Hematopoietic multipotent progenitor cell treated with erythropoietin and hydrocortisone succinate and interleukin-3 and kit ligand, for 4 days (in vitro differentiated cells): ENCODE results near the gene MAGEA8.
"Not testable (repeated sequence)": the region's sequence is repeated elsewhere in the genome, so short reads cannot be mapped to it uniquely, and the experiment has no call there.

Experiments used
- DNase-seq: peaks from one replicate; pipeline ENCODE4 v3.0.0-alpha.2; 2015

The MAGEA8 gene, protein sequence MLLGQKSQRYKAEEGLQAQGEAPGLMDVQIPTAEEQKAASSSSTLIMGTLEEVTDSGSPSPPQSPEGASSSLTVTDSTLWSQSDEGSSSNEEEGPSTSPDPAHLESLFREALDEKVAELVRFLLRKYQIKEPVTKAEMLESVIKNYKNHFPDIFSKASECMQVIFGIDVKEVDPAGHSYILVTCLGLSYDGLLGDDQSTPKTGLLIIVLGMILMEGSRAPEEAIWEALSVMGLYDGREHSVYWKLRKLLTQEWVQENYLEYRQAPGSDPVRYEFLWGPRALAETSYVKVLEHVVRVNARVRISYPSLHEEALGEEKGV

DNA sequence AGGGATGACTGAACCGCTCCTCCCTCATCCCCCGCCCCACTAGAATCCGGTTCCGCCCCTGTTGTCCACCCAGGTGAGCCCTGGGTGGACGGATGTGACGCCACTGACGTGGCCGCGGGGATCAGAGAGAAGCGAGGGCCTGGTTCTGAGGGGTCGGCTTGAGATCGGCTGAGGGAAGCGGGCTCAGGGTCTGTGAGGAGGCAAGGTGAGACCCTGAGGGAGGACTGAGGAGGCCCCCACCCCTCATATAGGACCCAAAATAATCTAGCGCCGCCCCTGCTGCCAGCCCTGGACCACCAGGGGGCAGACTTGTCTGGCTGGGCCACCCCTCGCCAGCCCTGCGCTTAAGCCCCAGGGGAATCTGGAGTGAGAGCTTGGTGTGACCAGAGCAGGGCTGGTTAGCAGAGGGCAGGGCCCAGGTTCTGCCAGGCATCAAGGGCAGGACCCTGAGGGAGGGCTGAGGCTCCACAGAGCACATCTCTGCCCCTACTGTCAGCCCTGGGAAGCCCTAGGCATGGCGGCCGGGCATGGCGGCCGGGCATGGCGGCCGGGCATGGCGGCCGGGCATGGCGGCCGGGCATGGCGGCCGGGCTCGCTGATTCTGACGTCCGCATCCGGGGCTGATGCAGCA lies at the start of gene MAGEA8:
Gene MAGEA8 (plus strand): TSS at position 103 of the 631 bp plus-strand sequence. CDS start 3,090 bp downstream, outside the sequence.
- DNase-seq = peak; percentile 42

DNA sequence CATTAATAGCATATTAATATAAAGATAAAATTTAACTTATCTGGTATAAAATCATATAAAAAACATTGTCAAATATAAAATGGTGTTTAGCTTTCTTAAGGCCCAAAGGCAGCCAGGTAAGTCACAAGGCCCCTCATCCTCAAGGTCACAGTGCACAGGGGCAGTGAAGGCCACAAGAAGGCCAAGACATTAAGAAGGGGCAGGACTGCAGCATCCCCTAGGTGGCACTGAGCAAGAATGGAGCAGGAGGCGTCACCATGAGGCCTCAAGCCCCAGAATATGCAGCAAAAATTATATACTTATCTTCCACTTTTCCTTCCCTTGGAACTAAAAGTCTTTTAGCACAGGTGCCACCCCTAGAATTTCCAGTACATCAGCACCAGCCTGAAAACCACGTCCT lies 49.5 kb upstream of the MAGEA8 start:
- peak; percentile 33 for DNase-seq

DNA sequence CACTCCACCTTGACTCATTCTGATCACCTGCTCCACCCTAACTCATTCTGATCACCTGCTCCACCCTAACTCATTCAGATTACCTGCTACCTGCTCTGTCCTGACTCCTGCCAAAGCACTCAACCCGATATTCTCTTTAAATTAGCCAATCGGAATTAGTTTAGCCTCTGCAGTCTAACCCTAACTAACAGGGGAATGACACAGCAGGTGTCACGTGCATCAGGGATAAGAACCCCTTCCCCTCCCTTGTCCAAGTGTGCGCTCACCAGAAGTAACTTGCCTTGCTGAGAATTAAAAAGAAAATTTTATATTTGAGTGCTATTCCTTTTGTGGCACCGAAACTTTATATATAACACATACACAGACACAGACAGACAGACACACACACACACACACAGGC lies 44.3 kb upstream of the MAGEA8 start:
- DNase-seq = not testable (repeated sequence)

DNA sequence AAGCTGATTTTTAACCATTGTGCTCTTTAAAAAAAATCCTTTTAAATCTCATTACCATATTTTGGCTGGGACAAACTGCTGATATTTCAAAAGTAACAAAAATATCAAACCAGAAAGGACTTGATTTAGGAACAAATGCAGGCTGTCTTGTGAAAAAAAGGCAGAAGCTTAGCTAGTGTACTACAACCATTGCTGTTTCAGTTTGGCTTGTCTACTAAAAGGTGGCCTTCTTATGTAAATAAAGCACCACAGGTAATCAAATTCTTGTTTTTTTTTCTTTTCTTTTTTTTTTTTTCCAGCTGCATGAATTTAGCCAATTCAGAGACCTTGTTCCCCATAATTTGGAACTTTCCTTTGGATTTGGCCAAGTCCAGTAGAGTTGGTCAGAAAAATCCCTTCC lies 43.8 kb upstream of the MAGEA8 start:
- no peak for DNase-seq

DNA sequence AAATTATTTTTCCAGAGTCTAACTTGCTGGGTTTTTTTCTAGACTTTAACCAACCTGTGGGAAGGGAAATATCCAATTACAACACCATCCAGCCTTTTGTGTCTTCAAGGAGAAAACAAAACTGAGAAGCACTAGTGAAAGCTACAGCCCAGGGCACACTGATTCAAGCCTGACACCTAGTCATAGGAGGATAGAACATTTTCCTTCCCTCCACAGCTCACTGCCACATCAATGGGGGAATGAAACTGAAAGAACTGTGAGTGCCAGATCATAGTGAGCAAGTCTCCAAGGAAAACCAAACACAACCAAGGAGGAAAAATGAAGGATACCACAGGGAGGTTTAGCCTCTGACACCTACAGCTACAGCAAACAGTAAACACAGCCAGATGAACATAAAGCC lies 43.3 kb upstream of the MAGEA8 start:
- no peak for DNase-seq

DNA sequence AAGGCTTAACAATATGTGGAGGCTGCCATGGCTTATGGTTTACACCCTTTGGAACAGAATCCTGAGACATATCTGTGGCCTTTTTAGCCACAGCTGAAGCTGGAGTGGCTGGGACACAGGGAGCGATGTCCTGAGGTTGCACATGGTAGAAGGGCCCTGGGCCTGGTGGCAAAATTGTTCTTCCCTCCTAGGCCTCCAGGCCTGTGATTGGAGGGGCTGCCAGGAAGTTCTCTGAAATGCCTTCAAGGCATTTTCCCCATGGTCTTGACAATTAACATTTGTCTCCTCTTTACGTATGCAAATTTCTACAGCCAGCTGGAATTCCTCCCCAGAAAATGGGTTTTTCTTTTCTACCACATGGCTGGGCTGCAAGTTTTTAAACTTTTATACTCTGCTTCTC lies 39.1 kb upstream of the MAGEA8 start:
- no peak for DNase-seq

DNA sequence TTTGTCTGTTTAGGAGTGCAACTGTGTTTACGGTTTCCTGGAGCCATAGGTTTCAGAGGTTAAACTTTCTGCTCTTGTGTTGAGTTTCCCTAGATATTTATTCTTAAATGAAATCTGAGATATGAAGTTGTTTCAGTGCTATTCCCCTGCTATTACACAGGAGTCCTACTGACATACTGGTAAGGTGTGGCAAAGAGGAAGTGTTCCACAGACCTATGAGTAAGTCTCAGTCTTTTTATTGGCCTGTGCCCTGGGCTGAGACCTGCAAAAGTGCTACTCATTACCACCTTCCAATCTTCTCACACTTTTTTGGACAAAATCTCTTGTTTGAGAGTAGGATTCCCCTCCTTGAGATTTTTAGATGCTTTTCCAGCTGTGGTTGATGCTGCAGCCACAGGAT lies 35.6 kb upstream of the MAGEA8 start:
- DNase-seq = no peak

DNA sequence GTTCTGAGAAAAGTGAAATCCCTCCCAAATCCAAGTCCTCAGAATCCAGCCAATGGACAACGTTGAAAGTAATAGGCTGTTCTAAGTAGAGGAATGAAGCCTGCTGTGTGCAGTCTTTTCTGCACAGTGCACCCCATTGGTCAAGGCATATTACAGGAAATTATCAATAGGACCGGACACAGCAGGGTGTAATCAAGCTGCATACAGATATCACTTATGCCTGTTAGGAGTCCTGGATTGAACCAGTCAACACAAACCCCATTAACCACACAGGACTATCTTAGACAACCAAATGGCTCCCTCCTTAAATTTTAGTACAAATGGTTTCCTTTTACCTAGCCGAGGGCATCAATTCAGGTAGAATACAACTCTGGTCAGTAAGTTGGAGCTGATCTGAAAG lies 34.2 kb upstream of the MAGEA8 start:
- peak; percentile 63 for DNase-seq

DNA sequence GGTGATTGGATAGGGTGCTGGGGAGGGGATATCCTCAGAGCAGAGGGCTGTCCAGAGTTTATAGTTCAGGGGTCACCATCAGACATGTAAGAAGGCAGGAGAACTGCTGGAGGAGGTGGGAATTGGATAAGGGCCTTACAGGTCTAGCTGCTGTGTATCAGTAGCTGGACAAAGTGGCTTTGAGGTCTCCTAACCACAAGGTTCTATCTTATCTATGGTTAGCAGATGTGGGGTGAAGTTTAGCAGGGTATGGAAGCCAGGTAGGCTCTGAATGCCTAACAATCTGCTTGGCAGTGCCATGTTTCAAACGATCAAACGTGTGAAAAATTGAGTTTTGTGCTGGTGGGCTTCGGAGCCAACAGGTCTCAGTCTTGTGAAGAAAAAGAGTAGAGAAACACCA lies 32.1 kb upstream of the MAGEA8 start:
- DNase-seq = peak; percentile 52

DNA sequence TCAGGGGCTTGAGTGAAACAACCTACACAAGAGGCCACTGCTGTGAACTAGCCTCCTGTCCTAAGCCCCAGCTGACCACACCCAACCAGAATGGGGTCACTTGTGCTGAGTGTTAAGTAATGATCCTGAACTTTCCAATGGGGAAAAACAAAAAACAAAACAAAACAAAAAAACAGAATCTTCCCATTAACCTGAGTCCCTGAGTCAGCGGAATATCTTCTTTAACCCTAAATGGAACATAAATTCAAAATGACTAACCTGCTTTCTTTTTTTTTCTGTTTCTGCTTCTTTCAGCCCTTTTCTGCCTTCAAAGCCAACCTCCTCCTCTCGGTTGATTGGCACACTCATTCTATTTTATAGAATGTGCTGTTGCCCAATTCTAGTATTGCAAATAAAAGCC lies 31.2 kb upstream of the MAGEA8 start:
- DNase-seq = no peak

DNA sequence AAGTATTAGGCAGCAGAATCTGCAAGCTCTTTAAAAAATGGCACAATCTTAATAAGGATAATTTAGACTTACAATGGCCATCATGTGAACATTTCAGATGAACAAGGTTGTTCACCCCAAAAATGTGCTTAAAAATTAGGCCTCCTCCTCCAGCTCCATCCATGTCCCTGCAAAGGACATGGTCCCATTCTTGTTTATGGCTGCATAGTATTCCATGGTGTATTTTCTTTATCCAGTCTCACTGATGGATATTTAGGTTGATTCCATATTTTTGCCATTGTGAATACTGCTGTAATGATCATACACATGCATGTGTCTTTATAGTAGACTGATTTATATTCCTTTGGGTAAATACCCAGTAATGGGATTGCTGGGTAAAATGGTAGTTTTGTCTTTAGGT lies 29.1 kb upstream of the MAGEA8 start:
- DNase-seq = no peak

DNA sequence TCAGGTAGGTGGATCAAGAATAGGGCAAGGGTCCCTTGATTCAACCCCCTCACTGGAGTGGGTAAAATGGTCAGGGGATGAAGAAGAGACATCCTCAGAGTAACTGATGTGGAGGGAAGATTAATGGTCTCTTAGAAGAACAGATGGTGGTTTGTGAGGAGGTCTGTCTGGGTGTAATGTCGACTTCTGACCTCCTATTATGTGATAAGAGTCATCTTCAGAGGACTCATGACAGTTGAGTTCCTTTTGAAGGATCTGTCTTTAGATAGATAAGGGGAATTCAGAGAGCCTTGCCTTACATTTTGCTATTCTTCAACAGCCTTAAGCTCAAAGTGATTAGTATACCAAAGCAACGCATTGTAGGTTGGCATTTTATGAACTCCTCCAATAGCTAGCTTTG lies 27.1 kb upstream of the MAGEA8 start:
- peak; percentile 77 for DNase-seq

DNA sequence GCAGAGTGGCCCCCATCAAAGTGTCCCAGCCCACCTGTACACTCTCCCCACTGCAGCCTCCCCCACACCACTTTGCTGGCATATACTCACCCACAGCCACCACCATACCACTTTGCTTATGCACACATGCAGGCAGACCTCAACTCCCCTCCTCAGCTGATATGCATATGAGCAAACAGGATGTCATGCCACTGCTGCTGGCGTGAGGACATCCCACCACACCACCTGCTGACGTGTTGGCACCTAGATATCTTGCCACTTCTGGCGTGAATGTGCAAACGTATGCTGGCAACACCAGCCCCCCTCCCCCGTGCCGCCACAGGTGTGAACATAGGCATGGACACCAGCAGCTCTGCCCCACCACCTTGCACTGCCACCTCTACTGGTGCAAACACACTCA lies 22.4 kb upstream of the MAGEA8 start:
- no peak for DNase-seq

DNA sequence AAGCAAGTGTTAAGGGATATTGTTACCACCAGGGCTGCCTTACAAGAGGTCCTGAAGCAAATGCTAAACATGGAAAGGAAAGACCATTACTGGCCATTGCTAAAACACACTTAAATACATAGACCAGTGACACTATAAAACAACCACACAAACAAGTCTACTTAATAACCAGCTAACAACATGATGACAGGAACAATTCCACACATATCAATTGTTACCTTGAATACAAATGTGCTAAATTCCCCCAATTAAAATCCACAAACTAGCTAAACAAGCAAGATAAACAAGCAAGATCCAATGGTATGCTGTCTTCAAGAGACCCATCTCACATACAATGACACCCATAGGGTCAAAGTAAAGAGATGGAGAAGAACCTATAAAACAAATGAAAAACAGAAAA lies 20.5 kb upstream of the MAGEA8 start:
- no peak for DNase-seq

DNA sequence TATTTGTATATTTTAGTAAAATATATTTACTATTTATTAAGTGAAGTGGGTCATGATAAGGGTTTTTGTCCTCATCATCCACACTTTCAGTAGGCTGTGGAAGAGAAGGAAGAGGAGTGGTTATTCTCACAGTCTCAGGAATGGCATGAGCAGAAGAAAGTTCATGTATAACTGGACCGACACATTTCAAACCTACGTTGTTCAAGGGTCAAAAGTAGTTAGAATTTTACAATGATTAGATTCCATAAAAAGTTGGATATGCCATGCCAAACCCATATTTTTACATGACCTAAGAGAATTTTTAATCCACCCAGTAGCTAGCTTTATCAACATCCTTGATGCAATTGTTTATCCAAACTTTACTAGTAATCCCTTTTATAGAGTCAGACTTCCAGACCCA lies 15.6 kb upstream of the MAGEA8 start:
- DNase-seq = no peak

DNA sequence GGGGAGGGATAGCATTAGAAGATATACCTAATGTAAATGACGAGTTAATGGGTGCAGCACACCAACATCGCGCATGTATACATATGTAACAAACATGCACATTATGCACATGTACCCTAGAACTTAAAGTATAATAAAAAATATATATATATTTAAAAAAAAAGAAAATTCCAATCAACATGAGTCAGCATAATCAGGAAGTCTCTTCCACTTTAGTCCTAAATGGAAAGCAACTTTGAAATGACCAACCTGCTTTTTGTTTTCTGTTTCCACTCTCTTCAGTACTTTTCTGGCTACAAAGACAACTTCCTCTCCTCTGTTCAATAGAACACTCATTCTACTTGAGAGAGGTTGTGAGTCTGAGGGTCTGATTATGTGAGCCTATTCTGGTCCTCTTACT lies 13.5 kb upstream of the MAGEA8 start:
- no peak for DNase-seq

DNA sequence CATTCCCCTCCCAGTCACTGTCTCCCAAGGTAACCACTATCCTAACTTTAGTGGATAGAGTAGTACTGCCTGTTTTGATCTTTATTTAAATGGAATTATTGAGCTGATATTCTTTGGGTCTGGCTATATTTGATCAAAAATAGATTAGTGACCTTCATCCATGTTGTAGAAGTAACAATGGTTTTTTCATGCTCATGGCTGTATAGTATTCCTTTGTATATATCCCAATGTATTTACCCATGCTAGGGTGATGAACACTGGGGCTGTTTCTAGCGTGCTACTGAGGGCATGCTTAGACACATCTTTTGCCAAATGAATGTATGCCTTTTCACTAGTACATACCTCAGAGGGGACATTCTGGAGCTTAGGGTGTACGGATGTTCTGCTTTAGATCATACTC lies 10.1 kb upstream of the MAGEA8 start:
- DNase-seq = no peak

DNA sequence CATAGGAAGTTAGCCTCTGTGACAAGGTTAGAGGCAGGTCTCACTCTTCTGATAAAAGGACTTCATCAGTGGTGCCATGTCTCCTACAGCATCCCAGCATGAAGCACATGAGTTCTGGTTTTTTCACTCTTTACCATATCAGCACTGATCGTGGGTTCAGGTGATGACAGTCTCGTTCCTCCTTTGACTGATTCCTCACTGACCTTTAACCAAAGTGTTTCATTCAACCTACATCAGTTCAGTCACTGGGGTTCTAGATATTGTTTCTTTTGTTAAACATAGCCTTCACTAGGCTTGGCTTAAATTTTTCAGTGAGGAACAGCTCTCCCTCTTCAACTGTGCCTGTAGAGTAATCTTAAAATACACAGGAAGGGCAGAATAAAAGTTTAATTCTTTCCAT lies 9.6 kb upstream of the MAGEA8 start:
- DNase-seq = no peak

DNA sequence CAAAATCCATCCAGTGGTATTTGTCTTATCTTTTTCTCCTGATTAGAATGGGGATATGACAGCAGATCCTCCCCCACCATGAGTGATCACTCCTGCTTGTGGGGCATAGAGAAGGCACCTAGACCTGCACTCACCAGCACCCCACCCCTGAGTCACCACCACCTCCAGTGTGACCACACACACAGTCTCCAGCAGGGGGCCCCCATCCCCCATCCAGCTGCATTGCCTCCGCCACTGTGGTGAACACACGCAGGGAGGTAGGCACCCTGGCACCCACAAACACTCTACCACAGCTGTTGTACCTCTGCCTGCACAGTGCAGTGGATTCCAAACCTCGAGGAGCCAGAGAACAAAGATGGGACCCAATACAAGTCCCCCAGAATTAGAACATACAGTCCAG lies 9.0 kb upstream of the MAGEA8 start:
- peak; percentile 72 for DNase-seq

DNA sequence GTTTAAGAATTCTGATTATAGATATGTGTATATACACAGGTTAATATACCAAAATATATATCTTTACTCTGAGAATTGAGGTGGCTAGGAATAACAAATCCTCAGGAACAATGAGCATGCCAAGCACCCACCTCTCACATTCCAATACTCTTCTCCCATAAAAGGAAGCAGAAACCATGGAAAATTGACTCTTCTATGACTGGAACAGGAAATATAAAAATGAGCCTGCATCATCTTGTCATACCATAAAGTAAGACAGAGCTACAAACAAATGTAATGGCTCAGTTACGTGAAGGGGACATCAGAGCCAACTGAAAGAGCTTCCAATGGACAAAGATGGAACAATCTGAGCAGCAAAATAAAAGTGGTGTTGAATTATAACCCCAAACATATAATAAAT lies 3.8 kb upstream of the MAGEA8 start:
- DNase-seq = no peak

DNA sequence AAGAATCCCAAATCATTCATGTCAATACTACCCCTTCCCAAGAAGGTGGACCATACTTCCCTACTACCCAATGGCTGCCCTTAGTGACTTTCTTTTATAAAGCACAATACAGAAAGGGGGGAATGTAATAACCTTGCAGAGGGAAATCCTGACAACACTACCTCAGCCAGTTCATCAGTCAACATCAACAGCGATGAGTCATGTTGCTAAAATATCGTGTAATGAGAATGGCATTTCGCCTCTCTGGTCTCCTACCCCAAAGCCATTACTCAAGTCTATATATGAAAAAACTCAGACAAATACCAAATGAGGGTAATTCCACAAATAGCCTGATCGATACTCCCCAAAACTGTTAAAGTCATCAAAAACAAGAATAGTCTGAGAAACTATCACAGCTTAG lies 3.3 kb upstream of the MAGEA8 start:
- no peak for DNase-seq

DNA sequence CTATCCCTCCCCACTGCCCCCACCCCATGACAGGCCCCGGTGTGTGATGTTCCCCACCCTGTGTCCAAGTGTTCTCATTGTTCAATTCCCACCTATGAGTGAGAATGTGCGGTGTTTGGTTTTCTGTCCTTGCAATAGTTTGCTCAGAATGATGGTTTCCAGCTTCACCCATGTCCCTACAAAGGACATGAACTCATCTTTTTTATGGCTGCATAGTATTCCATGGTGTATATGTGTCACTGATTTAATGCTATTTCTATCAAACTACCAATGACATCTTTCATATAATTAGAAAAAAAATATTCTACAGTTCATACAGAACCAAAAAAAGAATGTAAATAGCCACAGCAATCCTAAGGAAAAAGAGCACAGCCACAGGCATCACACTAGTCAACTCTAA lies 9.8 kb downstream of the MAGEA8 start:
- DNase-seq = not testable (repeated sequence)

DNA sequence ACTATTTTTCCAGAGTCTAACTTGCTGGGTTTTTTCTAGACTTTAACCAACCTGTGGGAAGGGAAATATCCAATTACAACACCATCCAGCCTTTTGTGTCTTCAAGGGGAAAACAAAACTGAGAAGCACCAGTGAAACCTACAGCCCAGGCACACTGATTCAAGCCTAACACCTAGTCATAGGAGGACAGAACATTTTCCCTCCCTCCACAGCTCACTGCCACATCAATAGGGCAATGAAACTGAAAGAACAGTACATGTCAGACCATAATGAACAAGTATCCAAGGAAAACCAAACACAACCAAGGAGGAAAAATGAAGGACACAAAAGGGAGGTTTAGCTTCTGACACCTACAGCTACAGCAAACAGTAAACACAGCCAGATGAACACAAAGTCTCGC lies 17.6 kb downstream of the MAGEA8 start:
- DNase-seq = no peak

DNA sequence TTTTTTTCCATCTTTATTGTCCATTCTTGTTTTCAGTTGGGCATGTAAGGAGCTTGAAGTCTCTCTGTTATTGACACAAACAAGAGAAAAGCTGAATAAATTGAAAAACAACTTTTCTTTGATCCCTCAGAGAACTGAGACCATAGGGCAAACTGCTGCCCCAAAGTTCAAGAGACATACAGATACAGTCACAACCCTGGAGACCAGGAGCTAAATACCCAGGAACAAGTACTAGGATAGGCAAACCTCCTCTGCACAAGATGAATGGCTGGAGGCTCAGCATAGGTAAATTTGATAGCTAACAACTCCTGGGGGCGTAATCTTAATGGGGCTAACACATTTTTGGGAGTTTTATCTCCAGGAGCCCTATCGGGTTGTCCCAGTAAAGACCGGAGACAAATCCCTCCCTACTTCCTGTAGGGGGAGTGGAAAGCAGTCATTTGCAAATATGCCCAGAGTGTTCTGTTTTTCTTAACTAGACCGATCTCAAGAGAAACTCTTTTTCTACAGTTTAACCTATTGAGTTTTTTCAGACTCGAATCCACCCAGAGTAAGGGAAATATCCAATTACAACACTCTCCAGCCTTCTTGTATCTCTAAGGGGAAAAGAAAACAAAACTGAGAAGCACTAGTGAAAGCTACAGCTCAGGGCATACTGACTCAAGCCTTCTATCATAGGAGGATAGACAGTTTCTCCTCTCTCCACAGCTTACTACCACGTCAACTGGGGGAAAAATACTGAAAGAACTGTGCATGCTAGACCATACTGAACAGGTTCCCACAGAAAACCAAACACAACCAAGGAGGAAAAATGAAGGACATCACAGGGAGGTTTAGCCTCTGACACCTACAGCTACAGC lies 23.1 kb downstream of the MAGEA8 start:
- DNase-seq = peak; percentile 67
